Esophagus squamous epithelium (tissue), 5 donors: ENCODE measurements around the gene LARP4B. TPM values are rescaled to one million over a fixed set of nuclear protein-coding genes. Genes with fewer than 3 reads are reported as not detected.
A peak's percentile ranks its signal among the peaks of the same experiment; 100 is the strongest.

ENCODE experiments used
- DNase-seq: peaks from one replicate; lab custom pipeline; 2025; lab: John Stamatoyannopoulos, UW
- H3K27ac ChIP-seq, 4 donors: fragments of 200-600 bp; sonication (generic); one replicate each; pipeline ENCODE4 v1.5.1; 2016 to 2019; ENCODE audit warnings: mild to moderate bottlenecking in 1 of 4
- H3K27me3 ChIP-seq, 4 donors: fragments of 200-600 bp; sonication (generic); 1 replicate in 3 of 4; 2 replicates in 1 of 4; pipeline versions ENCODE4 v1.5.1 to v1.6.0; 2017 to 2021; ENCODE audit warnings: antibody characterized with exemption in 1 of 4
- H3K36me3 ChIP-seq, 3 donors: fragments of 200-600 bp; sonication (generic); one replicate each; pipeline ENCODE4 v1.5.1; 2016 to 2019
- H3K4me1 ChIP-seq, 3 donors: fragments of 200-600 bp; sonication (generic); one replicate each; pipeline ENCODE4 v1.5.1; 2017 to 2019
- H3K4me3 ChIP-seq, 4 donors: fragments of 200-600 bp; sonication (generic); 1 replicate in 3 of 4; 2 replicates in 1 of 4; pipeline ENCODE4 v1.5.1; 2016 to 2019; ENCODE audit warnings: mild to moderate bottlenecking in 2 of 4, moderate library complexity in 1 of 4
- H3K9me3 ChIP-seq, 3 donors: fragments of 200-600 bp; sonication (generic); one replicate each; pipeline ENCODE4 v1.5.1; 2016 to 2019
- POLR2A ChIP-seq, 4 donors: fragments of 450-650 bp; IDR thresholded peaks; one replicate each; pipeline ENCODE4 v1.6.1; 2017; ENCODE audit warnings: antibody characterized with exemption in 4 of 4, mild to moderate bottlenecking in 4 of 4, moderate library complexity in 3 of 4
- WGBS, 2 donors: methylation state at CpG; one replicate each; pipeline ENCODE4 v1.1.5; 2018; 5-methylcytosine and 5-hydroxymethylcytosine counted together
- intact Hi-C: fragments of 100-400 bp; cut with DNase I; formaldehyde crosslinking; loops from one replicate; pipeline ENCODE4 v1.15.0; 2022
- total RNA-seq, 4 donors: library from RNA; depleted of rRNA; stranded (reverse); fragments of >200 nt; gene quantifications; one replicate each; pipeline ENCODE4 v1.1.0, GENCODE V29; 2016
- TF ChIP-seq, protein P1 (sequence below), 6 experiments: fragments of 450-650 bp in 4 of 6; fragments of 200-600 bp in 2 of 6; sonication (generic) in 2 of 6; IDR thresholded peaks; one replicate each; pipeline ENCODE4 v1.5.1; 2016 to 2019; ENCODE audit warnings: antibody characterized with exemption in 6 of 6, mild to moderate bottlenecking in 4 of 6, moderate library complexity in 4 of 6
- donor health status: DM: yes; HTN: yes; CAD: no.

The LARP4B gene
- total RNA-seq, 4 donors from 2014 or later: 32.7 to 75.5 (median 63.4) TPM

GRCh38 chr10:898141-898540, 33.4 kb downstream of the LARP4B start:
- intact Hi-C loops: no loop called here
- Histone ChIP-seq H3K9me3 (no peaks in the 10 kb centered on the region), H3K4me1 (peaks cover 0 to 20% (median 0%) of the 10 kb centered on the region in 3 donors), H3K4me3 (no peak overlapping the region), H3K36me3 (peaks cover 0 to 4% (median 0%) of the 10 kb centered on the region in 3 donors), H3K27me3 (no peaks in the 10 kb centered on the region), H3K27ac (no peak overlapping the region)
- DNase-seq: no peak
- 87 to 88% methylated on average over 2 of the region's 2 CpGs for WGBS, 2 donors
- TF ChIP-seq, protein P1, sequence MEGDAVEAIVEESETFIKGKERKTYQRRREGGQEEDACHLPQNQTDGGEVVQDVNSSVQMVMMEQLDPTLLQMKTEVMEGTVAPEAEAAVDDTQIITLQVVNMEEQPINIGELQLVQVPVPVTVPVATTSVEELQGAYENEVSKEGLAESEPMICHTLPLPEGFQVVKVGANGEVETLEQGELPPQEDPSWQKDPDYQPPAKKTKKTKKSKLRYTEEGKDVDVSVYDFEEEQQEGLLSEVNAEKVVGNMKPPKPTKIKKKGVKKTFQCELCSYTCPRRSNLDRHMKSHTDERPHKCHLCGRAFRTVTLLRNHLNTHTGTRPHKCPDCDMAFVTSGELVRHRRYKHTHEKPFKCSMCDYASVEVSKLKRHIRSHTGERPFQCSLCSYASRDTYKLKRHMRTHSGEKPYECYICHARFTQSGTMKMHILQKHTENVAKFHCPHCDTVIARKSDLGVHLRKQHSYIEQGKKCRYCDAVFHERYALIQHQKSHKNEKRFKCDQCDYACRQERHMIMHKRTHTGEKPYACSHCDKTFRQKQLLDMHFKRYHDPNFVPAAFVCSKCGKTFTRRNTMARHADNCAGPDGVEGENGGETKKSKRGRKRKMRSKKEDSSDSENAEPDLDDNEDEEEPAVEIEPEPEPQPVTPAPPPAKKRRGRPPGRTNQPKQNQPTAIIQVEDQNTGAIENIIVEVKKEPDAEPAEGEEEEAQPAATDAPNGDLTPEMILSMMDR (IDR thresholded peaks at IDR 0.05): no peak
- no peak for TF ChIP-seq POLR2A (IDR thresholded peaks at IDR 0.05)

DNA sequence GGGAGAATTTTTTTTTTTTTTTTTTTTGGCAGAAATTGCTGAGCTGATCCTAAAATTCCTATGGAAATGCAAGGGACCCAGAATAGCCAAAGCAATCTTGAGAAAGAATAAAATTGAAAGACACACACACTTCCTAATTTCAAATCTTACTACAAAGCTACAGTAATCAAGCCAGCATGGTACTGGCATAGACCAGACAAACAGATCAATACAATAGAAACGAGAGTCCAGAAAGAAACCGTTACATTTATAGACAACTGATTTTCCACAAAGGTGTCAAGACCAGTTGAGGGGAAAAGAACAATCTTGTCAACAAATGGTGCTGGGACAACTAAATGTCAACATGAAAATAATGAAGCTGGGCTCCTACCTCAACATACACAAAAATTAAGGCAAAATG, 34.5 kb downstream of the LARP4B start:
- no peak for DNase-seq
- Histone ChIP-seq H3K4me1 (peaks cover 0 to 20% (median 0%) of the 10 kb centered on the region in 3 donors), H3K36me3 (no peaks in the 10 kb centered on the region), H3K27me3 (no peaks in the 10 kb centered on the region), H3K9me3 (no peaks in the 10 kb centered on the region), H3K27ac (no peak overlapping the region), H3K4me3 (no peak overlapping the region)
- WGBS, 2 donors: 94 to 97% methylated on average over 2 of the region's 2 CpGs
- TF ChIP-seq, protein P1 (IDR thresholded peaks at IDR 0.05): no peak
- no peak for TF ChIP-seq POLR2A (IDR thresholded peaks at IDR 0.05)
- intact Hi-C loops: no loop called here

- DNase-seq: no peak
- intact Hi-C loops: no loop called here
- no peak overlapping the region for H3K27ac ChIP-seq
These were observed 36.2 kb downstream of the LARP4B start for GRCh38 chr10:895324-895723.

DNA sequence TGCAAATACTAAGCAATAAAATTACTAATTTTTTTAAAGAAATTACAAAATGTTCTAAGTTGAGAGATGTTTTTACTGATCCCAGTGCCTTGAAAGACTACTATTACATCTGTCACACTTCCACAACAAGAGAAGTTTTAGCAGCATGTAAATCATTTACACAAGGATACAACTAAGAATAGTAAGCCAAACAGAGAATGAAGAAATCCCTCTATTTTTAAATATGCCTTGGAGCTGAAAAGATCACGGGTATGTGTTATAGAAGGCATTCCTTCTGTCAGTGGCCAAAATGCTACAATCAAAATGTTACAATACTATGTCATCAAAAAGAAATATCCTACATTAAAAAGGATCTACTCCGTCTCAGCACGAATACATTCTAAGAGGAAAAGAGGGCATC, 52.6 kb downstream of the LARP4B start:
- peak overlapping the region in 1 of 4 donors; percentile 46 for H3K27ac ChIP-seq

More at GRCh38 chr10:895324-895723, 36.2 kb downstream of the LARP4B start:
- no peaks in the 10 kb centered on the region for H3K9me3 ChIP-seq
- TF ChIP-seq, protein P1 (IDR thresholded peaks at IDR 0.05): no peak
- no peak for TF ChIP-seq POLR2A (IDR thresholded peaks at IDR 0.05)
- H3K4me1 ChIP-seq: peaks cover 0 to 20% (median 0%) of the 10 kb centered on the region in 3 donors
- no peaks in the 10 kb centered on the region for H3K36me3 ChIP-seq
- 62 to 67% methylated on average over 4 of the region's 4 CpGs for WGBS, 2 donors
- no peaks in the 10 kb centered on the region for H3K27me3 ChIP-seq
- no peak overlapping the region for H3K4me3 ChIP-seq

GRCh38 chr10:878333-878759, 53.2 kb downstream of the LARP4B start:
- intact Hi-C loops: no loop called here
- TF ChIP-seq, protein P1 (IDR thresholded peaks at IDR 0.05): no peak
- TF ChIP-seq POLR2A (IDR thresholded peaks at IDR 0.05): no peak
- peaks cover 0 to 14% (median 0%) of the 10 kb centered on the region in 3 donors for H3K4me1 ChIP-seq
- H3K36me3 ChIP-seq: peaks cover 0 to 96% (median 12%) of the 10 kb centered on the region in 3 donors
- no peak for DNase-seq
- H3K4me3 ChIP-seq: no peak overlapping the region
- H3K9me3 ChIP-seq: no peaks in the 10 kb centered on the region
- H3K27me3 ChIP-seq: no peaks in the 10 kb centered on the region
- 59 to 64% methylated on average over 9 of the region's 9 CpGs for WGBS, 2 donors
- peak overlapping the region in 2 of 4 donors; percentile 46 to 75 for H3K27ac ChIP-seq

More for the DNA sequence above, 52.6 kb downstream of the LARP4B start:
- intact Hi-C loops: no loop called here
- peaks cover 0 to 96% (median 12%) of the 10 kb centered on the region in 3 donors for H3K36me3 ChIP-seq
- H3K4me3 ChIP-seq: no peak overlapping the region
- DNase-seq: no peak
- WGBS, 2 donors: 68 to 76% methylated on average over 3 of the region's 3 CpGs
- no peaks in the 10 kb centered on the region for H3K27me3 ChIP-seq
- peaks cover 0 to 14% (median 0%) of the 10 kb centered on the region in 3 donors for H3K4me1 ChIP-seq
- TF ChIP-seq, protein P1 (IDR thresholded peaks at IDR 0.05): no peak
- TF ChIP-seq POLR2A (IDR thresholded peaks at IDR 0.05): no peak
- no peaks in the 10 kb centered on the region for H3K9me3 ChIP-seq
